Breast epithelium (tissue), 3 donors: ENCODE results near the gene LHFPL3.

Source experiments
- CTCF ChIP-seq, 3 donors: fragments of 450-650 bp; IDR thresholded peaks; one replicate each; pipeline ENCODE4 v1.5.1; 2016 to 2017; ENCODE audit warnings: antibody characterized with exemption in 3 of 3, mild to moderate bottlenecking in 3 of 3, moderate library complexity in 3 of 3
- POLR2A ChIP-seq: fragments of 450-650 bp; IDR thresholded peaks from one replicate; pipeline ENCODE4 v1.6.1; 2016; ENCODE audit warnings: antibody characterized with exemption, mild to moderate bottlenecking, moderate library complexity

GRCh38 chr7:104650991-104651640 lies 322.7 kb downstream of the LHFPL3 start:
- TF ChIP-seq POLR2A (no peak), CTCF (IDR thresholded peaks at IDR 0.05) (no peak)
